BJ (cell line): ENCODE measurements around the gene ANKRD55. TPM values are rescaled to one million over a fixed set of nuclear protein-coding genes. Genes with fewer than 3 reads are reported as not detected.

Experiments
- CTCF ChIA-PET: fragments of 350-600 bp; formaldehyde crosslinking; extraction: SDS; loops from one replicate; lab custom pipeline; 2021; ENCODE audit warnings: antibody characterized with exemption, inconsistent platforms; lab: Yijun Ruan, JAX
- POLR2A ChIA-PET: fragments of 300-600 bp; sonication (Branson Sonifier 250); formaldehyde crosslinking; extraction: SDS; loops from one replicate; lab custom pipeline; 2021; ENCODE audit warnings: antibody characterized with exemption; lab: Charles Lee
- DNase-seq: peaks from one replicate; pipeline ENCODE4 v3.0.0-alpha.2; 2011; ENCODE audit warnings: low read depth
- H3K27me3 ChIP-seq: 2 replicates; pipeline ENCODE4 v1.6.0; 2011; ENCODE audit warnings: low read length; ENCODE audit not compliant: control insufficient read depth, insufficient read depth
- H3K36me3 ChIP-seq: 2 replicates; pipeline ENCODE4 v1.5.1; 2011; ENCODE audit warnings: low read length; ENCODE audit not compliant: control insufficient read depth, insufficient read depth
- H3K4me3 ChIP-seq: 2 replicates; pipeline ENCODE4 v1.5.1; 2011; ENCODE audit warnings: low read depth, mild to moderate bottlenecking, control low read depth, low read length
- polyA plus RNA-seq: library from polyadenylated mRNA; depleted of rRNA; stranded (reverse); fragments of >200 nt; gene quantifications from 2 replicates; pipeline ENCODE4 v1.2.3, GENCODE V29; 2011
- TF ChIP-seq, protein P1 (sequence below): IDR thresholded peaks from 2 replicates; pipeline ENCODE4 v1.5.1; 2011; ENCODE audit warnings: low read depth, mild to moderate bottlenecking, control low read depth, inconsistent platforms, low read length, moderate library complexity; ENCODE audit not compliant: insufficient read depth

ANKRD55 gene
- polyA plus RNA-seq, 1 experiment = not detected

DNA sequence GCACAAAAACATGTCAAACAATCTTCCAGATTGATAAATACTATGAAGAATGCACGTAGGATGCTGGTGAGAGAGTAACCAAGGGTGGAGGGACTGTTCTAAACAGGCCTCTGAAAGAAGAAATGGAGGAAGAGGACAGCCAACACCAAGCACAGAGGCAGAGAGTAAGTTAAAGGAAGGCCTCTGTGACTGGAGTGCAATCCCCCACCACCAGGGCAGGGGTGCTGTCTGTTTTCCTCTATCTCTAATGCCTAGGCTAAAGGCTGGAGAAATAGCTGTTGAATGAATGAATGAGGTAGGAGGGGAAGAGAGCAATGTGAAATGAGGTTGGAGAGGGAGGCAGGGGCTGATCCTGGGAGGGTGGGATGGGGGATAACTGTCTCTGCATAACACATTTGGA is 88.9 kb downstream of the ANKRD55 start:
- CTCF ChIA-PET = interaction anchor here (1.8 kb wide), 1 partner anchor 10 kb away, joined by 3 read pairs; no protein-coding TSS in a partner anchor
- DNase-seq = no peak
- Histone ChIP-seq H3K27me3 (no peaks in the 10 kb centered on the region), H3K4me3 (no peak overlapping the region), H3K36me3 (no peaks in the 10 kb centered on the region)
- POLR2A ChIA-PET = no interaction called here
- TF ChIP-seq, protein P1, sequence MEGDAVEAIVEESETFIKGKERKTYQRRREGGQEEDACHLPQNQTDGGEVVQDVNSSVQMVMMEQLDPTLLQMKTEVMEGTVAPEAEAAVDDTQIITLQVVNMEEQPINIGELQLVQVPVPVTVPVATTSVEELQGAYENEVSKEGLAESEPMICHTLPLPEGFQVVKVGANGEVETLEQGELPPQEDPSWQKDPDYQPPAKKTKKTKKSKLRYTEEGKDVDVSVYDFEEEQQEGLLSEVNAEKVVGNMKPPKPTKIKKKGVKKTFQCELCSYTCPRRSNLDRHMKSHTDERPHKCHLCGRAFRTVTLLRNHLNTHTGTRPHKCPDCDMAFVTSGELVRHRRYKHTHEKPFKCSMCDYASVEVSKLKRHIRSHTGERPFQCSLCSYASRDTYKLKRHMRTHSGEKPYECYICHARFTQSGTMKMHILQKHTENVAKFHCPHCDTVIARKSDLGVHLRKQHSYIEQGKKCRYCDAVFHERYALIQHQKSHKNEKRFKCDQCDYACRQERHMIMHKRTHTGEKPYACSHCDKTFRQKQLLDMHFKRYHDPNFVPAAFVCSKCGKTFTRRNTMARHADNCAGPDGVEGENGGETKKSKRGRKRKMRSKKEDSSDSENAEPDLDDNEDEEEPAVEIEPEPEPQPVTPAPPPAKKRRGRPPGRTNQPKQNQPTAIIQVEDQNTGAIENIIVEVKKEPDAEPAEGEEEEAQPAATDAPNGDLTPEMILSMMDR = no peak

DNA sequence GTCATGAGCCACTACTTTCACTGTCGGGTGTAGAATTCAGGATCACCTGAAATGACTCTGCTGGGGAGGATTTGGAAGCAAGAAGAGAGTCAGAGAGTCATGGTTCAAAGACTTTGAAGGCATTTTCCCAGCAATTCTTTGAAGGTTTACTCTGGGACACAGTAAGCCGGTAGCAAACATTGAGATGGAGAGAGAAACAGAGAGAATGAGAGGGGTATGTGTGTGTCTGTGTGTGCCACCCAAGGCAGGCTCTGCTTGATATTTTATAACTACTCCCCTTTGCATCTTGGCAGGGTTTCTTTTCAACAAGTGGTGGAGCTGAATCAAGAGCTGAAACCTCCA is 89.8 kb downstream of the ANKRD55 start:
- ChIA-PET CTCF (interaction anchor here (1.4 kb wide), 1 partner anchor 11 kb away, joined by 4 read pairs; no protein-coding TSS in a partner anchor), POLR2A (no interaction called here)
- H3K4me3 ChIP-seq = no peak overlapping the region
- no peak for DNase-seq
- no peaks in the 10 kb centered on the region for H3K27me3 ChIP-seq
- no peaks in the 10 kb centered on the region for H3K36me3 ChIP-seq
- TF ChIP-seq, protein P1 = no peak

DNA sequence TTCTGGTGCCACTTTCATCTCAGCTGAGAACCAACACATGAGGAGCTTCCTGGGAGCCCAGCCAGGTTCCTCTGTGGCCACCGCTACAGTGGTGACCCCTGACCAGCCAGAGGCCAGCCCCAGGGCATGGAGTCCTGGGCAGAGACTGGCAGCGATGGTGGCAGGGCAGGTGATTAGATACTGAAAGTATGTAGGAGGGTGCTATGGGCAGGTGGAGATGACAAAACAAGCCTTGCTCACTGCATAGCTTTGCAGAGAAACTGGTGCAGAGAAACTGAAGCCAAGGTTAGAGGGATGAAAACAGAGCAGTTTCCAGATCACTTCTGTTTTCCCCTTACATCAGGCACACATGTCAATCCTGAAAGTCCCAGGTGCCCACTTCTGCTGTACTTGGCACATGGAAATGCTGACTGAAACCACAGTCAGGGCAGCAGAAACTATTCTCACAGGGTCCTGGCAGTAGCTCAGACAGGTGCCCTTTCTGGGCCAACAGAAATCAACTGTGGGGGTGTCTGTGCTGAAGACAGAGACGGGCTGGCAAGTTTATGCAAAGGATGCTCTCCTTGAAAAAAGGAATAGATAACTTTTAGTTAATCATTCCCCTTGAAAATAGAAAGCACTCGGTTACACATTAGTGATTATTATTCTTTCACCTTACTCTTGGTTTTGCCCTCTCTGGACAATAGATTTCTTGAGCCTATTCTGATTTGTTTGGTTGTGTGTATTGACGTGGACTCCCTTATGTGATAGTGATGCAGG is 90.3 kb downstream of the ANKRD55 start:
- DNase-seq = no peak
- H3K36me3 ChIP-seq = no peaks in the 10 kb centered on the region
- no peak overlapping the region for H3K4me3 ChIP-seq
- H3K27me3 ChIP-seq = no peaks in the 10 kb centered on the region
- ChIA-PET CTCF (interaction anchor here (1.4 kb wide), 1 partner anchor 11 kb away, joined by 4 read pairs; no protein-coding TSS in a partner anchor), POLR2A (no interaction called here)
- TF ChIP-seq, protein P1 = no peak

DNA sequence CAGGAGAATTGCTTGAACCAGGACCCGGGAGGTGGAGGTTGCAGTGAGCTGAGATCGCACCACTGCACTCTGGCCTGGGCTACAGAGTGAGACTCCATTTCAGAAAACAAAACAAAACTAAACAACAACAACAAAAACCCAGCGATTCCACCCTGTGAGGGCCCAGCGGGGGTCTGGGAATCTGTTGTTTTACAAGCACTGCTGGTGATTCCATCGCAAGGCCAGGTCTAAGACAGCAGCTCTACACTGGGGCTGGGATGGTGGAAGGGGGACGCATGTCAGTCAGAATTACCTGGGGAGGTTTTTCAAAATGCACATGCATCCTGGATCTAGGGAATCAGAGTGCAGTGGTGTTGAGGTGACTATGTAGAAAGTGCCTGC is 90.9 kb downstream of the ANKRD55 start:
- H3K27me3 ChIP-seq = no peaks in the 10 kb centered on the region
- TF ChIP-seq, protein P1 = no peak
- ChIA-PET POLR2A (no interaction called here), CTCF (interaction anchor here (1.4 kb wide), 1 partner anchor 10 kb away, joined by 4 read pairs; no protein-coding TSS in a partner anchor)
- no peak for DNase-seq
- no peak overlapping the region for H3K4me3 ChIP-seq
- no peaks in the 10 kb centered on the region for H3K36me3 ChIP-seq

DNA sequence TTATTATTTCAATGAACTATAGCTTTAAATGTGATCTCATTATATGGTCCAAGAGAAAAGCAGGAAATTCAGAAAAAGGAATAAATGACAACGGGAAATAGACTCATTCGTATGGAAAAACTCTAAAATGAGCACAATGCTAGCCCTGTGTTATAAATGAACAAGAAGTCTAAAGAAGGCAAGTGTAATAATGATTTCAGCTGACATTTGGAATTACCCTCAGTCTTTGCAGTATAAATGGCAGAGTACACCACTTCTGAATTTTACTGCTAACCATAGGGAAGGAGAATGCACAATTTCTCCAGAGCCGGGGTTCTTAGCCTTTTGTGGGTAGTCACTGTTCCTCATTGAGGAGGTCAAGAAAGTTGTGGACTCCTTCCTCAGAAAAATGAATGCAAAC is 93.1 kb downstream of the ANKRD55 start:
- no peaks in the 10 kb centered on the region for H3K27me3 ChIP-seq
- no peak overlapping the region for H3K4me3 ChIP-seq
- ChIA-PET CTCF (interaction anchor here (1.2 kb wide), 1 partner anchor 26 kb away, joined by 4 read pairs; no protein-coding TSS in a partner anchor), POLR2A (no interaction called here)
- TF ChIP-seq, protein P1 = no peak
- no peaks in the 10 kb centered on the region for H3K36me3 ChIP-seq
- no peak for DNase-seq
